Smooth muscle cell (in vitro differentiated cells): Measurements from ENCODE around the gene KCNF1. TPM values are rescaled to one million over a fixed set of nuclear protein-coding genes. Genes with fewer than 3 reads are reported as not detected.

ENCODE experiments used
- DNase-seq: peaks from one replicate; lab custom pipeline; 2025; ENCODE audit not compliant: unreplicated experiment; lab: John Stamatoyannopoulos, UW
- H2AFZ ChIP-seq: fragments of 200-600 bp; sonication (generic); 2 replicates; pipeline ENCODE4 v1.6.0; 2016; ENCODE audit warnings: antibody characterized with exemption, low read depth, mild to moderate bottlenecking
- H3F3A ChIP-seq: fragments of 200-600 bp; sonication (generic); 2 replicates; pipeline ENCODE4 v1.6.0; 2017; ENCODE audit warnings: antibody characterized with exemption, low read depth
- H3K27ac ChIP-seq: fragments of 200-600 bp; sonication (generic); 2 replicates; pipeline ENCODE4 v1.5.1; 2016; ENCODE audit warnings: low read depth, mild to moderate bottlenecking
- H3K27me3 ChIP-seq: fragments of 200-600 bp; sonication (generic); 2 replicates; pipeline ENCODE4 v1.6.1; 2016; ENCODE audit warnings: low read depth, mild to moderate bottlenecking
- H3K36me3 ChIP-seq: fragments of 200-600 bp; sonication (generic); 2 replicates; pipeline ENCODE4 v1.5.1; 2016; ENCODE audit warnings: low read depth
- H3K4me1 ChIP-seq: fragments of 200-600 bp; sonication (generic); 2 replicates; pipeline ENCODE4 v1.5.1; 2016; ENCODE audit warnings: low read depth
- H3K4me2 ChIP-seq: fragments of 200-600 bp; sonication (generic); 2 replicates; pipeline ENCODE4 v1.6.0; 2016; ENCODE audit warnings: mild to moderate bottlenecking
- H3K4me3 ChIP-seq: fragments of 200-600 bp; sonication (generic); 2 replicates; pipeline ENCODE4 v1.5.1; 2016; ENCODE audit warnings: mild to moderate bottlenecking
- H3K79me2 ChIP-seq: fragments of 200-600 bp; sonication (generic); 2 replicates; pipeline ENCODE4 v1.6.0; 2016; ENCODE audit warnings: low read depth, mild to moderate bottlenecking
- H3K9ac ChIP-seq: fragments of 200-600 bp; sonication (generic); 2 replicates; pipeline ENCODE4 v1.6.0; 2016; ENCODE audit warnings: low read depth
- H3K9me3 ChIP-seq: fragments of 200-600 bp; sonication (generic); replicated peaks from 2 replicates; pipeline ENCODE4 v1.5.1; 2016; ENCODE audit warnings: low read depth
- H4K20me1 ChIP-seq: fragments of 200-600 bp; sonication (generic); 2 replicates; pipeline ENCODE4 v1.6.0; 2016; ENCODE audit warnings: low read depth
- WGBS: methylation state at CpG from one replicate; pipeline ENCODE4 v1.1.7; 2016; ENCODE audit warnings: low lambda C conversion rate; 5-methylcytosine and 5-hydroxymethylcytosine counted together
- polyA plus RNA-seq: library from polyadenylated mRNA; unstranded; fragments of >200 nt; fragmentation: Nextera tagmentation; extraction: Ambion mirVana; gene quantifications from 2 replicates; pipeline ENCODE4 v1.2.1, GENCODE V29; 2016
- total RNA-seq: library from RNA; depleted of rRNA; stranded (reverse); fragments of >200 nt; gene quantifications from 2 replicates; pipeline ENCODE4 v1.2.3, GENCODE V29; 2014
- TF ChIP-seq, protein P1 (sequence below): fragments of 200-600 bp; sonication (generic); IDR thresholded peaks from 2 replicates; pipeline ENCODE4 v1.5.1; 2017; ENCODE audit warnings: borderline replicate concordance, mild to moderate bottlenecking, antibody characterized with exemption; ENCODE audit not compliant: insufficient read depth, poor library complexity, severe bottlenecking

Gene KCNF1
- total and polyA plus RNA-seq, 2 experiments from 2014 or later: 0.55 TPM; not detected in 1

DNA sequence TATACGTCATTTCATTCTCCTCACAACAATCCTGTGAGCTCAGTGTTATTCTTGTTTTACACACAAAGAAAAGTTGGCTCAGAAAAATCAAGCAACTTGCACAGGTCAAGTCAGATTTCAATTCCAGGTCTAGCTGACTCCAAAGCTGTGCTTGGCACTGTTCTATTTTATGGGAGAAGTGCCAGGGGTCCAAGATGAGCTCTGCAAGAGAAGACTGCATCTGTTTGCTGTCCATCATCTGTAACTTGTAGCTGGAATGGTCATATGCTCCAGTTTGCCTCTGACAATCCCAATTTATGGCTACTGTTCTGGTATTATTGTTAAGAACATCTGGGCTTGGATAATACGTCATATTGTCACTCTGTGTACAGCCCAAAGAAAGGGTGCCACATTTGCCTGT is 28.9 kb downstream of the KCNF1 start:
- Histone ChIP-seq H3K27ac (no peak overlapping the region), H3K4me2 (no peak overlapping the region), H4K20me1 (no peaks in the 10 kb centered on the region), H3K4me1 (peaks cover 4% of the 10 kb centered on the region), H3K4me3 (no peak overlapping the region), H3K27me3 (no peaks in the 10 kb centered on the region), H3F3A (peaks cover 5% of the 10 kb centered on the region), H3K79me2 (no peaks in the 10 kb centered on the region), H3K9me3 (peaks cover 3% of the 10 kb centered on the region), H3K36me3 (peaks cover 6% of the 10 kb centered on the region), H2AFZ (no peak overlapping the region), H3K9ac (no peak overlapping the region)
- 92% methylated on average over 2 of the region's 2 CpGs for WGBS
- TF ChIP-seq, protein P1, sequence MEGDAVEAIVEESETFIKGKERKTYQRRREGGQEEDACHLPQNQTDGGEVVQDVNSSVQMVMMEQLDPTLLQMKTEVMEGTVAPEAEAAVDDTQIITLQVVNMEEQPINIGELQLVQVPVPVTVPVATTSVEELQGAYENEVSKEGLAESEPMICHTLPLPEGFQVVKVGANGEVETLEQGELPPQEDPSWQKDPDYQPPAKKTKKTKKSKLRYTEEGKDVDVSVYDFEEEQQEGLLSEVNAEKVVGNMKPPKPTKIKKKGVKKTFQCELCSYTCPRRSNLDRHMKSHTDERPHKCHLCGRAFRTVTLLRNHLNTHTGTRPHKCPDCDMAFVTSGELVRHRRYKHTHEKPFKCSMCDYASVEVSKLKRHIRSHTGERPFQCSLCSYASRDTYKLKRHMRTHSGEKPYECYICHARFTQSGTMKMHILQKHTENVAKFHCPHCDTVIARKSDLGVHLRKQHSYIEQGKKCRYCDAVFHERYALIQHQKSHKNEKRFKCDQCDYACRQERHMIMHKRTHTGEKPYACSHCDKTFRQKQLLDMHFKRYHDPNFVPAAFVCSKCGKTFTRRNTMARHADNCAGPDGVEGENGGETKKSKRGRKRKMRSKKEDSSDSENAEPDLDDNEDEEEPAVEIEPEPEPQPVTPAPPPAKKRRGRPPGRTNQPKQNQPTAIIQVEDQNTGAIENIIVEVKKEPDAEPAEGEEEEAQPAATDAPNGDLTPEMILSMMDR: no peak
- DNase-seq: no peak

DNA sequence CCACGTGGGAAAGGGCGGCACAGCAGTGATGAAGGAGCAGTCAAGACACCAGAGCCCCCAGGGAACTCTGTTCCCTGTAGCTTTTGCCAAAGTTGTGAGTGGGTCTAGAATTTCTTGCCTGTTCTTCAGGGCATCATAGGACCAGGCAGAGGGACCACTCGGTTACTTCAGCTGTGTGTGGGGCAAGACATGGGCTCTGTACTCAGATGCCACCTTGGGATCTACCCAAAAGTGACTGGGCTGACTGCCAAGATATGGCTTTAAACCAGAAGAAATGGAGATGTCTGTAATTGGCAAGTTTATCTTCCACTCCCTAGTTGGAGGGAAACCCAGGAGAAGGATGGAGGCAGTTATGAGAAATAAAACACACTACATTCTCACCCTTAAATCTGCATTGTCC is 29.6 kb downstream of the KCNF1 start:
- Histone ChIP-seq H3K27ac (no peak overlapping the region), H3K4me1 (no peaks in the 10 kb centered on the region), H3F3A (peaks cover 5% of the 10 kb centered on the region), H3K36me3 (peaks cover 6% of the 10 kb centered on the region), H3K4me3 (no peak overlapping the region), H3K9ac (no peak overlapping the region), H2AFZ (no peak overlapping the region), H3K4me2 (no peak overlapping the region), H3K79me2 (no peaks in the 10 kb centered on the region), H4K20me1 (no peaks in the 10 kb centered on the region), H3K9me3 (peaks cover 3% of the 10 kb centered on the region), H3K27me3 (no peaks in the 10 kb centered on the region)
- 92% methylated on average over 3 of the region's 3 CpGs for WGBS
- no peak for DNase-seq
- TF ChIP-seq, protein P1: no peak

DNA sequence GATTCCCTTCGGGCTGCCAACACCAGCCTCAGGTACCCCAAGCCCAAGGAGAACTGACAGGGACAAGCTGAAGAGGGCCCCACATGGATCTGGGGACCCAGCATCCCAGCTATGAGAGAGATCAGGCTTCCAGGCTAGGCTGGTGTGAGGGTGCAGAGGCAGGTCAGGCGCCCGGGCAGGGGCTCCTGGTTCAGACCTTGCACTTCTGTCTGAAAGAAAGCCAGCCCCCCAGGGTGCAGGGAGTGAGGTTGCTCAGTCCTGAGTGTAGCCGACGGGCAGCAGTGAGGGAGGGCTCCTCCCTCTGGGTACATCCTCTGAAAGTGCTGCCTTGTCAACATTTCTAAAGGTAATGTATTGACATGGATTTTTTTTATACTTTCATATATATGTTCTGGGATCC is 33.1 kb downstream of the KCNF1 start:
- no peaks in the 10 kb centered on the region for H3K36me3 ChIP-seq
- no peak overlapping the region for H2AFZ ChIP-seq
- H3K4me2 ChIP-seq: no peak overlapping the region
- no peaks in the 10 kb centered on the region for H3K9me3 ChIP-seq
- H3K9ac ChIP-seq: no peak overlapping the region
- H3K4me3 ChIP-seq: no peak overlapping the region
- no peaks in the 10 kb centered on the region for H3K79me2 ChIP-seq
- 86% methylated on average over 5 of the region's 5 CpGs for whole genome bisulfite sequencing
- TF ChIP-seq, protein P1: no peak
- H3K4me1 ChIP-seq: no peaks in the 10 kb centered on the region
- no peak overlapping the region for H3K27ac ChIP-seq
- no peaks in the 10 kb centered on the region for H4K20me1 ChIP-seq
- H3F3A ChIP-seq: no peaks in the 10 kb centered on the region
- H3K27me3 ChIP-seq: no peaks in the 10 kb centered on the region
- DNase-seq: no peak

DNA sequence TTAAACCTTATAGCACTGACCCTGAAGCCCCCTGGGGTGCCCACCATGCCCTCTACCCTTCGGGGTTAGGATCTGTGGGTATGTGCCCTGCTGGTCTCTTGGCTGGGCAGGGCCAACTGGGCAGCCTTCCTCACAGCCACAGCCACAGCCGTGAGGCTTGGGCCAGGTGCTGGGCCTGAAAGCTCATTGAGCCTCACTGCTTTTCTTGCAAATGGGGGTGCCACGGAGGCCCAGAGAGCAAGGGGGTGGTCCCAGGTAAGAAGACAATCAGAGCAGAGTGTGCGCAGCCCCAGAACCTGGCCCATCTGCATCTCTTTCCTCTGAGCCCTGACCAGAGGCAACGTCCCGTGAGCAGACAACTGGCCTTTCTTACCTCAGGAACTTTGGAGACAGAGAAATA is 34.7 kb downstream of the KCNF1 start:
- no peaks in the 10 kb centered on the region for H3K9me3 ChIP-seq
- H3K4me3 ChIP-seq: no peak overlapping the region
- no peaks in the 10 kb centered on the region for H3F3A ChIP-seq
- no peaks in the 10 kb centered on the region for H3K4me1 ChIP-seq
- H3K36me3 ChIP-seq: no peaks in the 10 kb centered on the region
- no peak overlapping the region for H3K4me2 ChIP-seq
- TF ChIP-seq, protein P1: no peak
- H3K9ac ChIP-seq: no peak overlapping the region
- DNase-seq: no peak
- no peak overlapping the region for H3K27ac ChIP-seq
- 96% methylated on average over 6 of the region's 6 CpGs for WGBS
- no peak overlapping the region for H2AFZ ChIP-seq
- H3K27me3 ChIP-seq: no peaks in the 10 kb centered on the region
- no peaks in the 10 kb centered on the region for H4K20me1 ChIP-seq
- H3K79me2 ChIP-seq: no peaks in the 10 kb centered on the region
